K562 (cell line): ENCODE data around the gene RASGRP4. TPM values are rescaled to one million over a fixed set of nuclear protein-coding genes. Genes with fewer than 3 reads are reported as not detected.

Source experiments
- CREB1 ChIP-seq, 2 experiments: sonication (generic) in 1 of 2; formaldehyde crosslinking in 1 of 2; IDR thresholded peaks; 2 replicates each; pipeline versions ENCODE4 v1.6.1 to v1.8.0; 2012 to 2022; ENCODE audit warnings: inconsistent platforms in 1 of 2, mild to moderate bottlenecking in 1 of 2, missing genetic modification reagents in 1 of 2, moderate library complexity in 1 of 2
- E2F8 ChIP-seq: fragments of 450-650 bp; IDR thresholded peaks from 2 replicates; pipeline ENCODE4 v1.7.1; 2018; ENCODE audit warnings: mild to moderate bottlenecking, low read depth; ENCODE audit not compliant: partially characterized antibody
- EP400 ChIP-seq: fragments of 450-650 bp; IDR thresholded peaks from 2 replicates; pipeline ENCODE4 v1.6.1; 2017; ENCODE audit warnings: antibody characterized with exemption, mild to moderate bottlenecking, moderate library complexity
- GTF2A2 ChIP-seq: IDR thresholded peaks from 2 replicates; pipeline ENCODE4 v1.6.1; 2016; ENCODE audit warnings: mild to moderate bottlenecking, missing genetic modification characterization, missing compliant biosample characterization
- JUND ChIP-seq, 2 experiments: IDR thresholded peaks; 2 replicates in 1 of 2; 3 replicates in 1 of 2; pipeline ENCODE4 v1.6.1; 2011; ENCODE audit warnings: borderline replicate concordance in 2 of 2, low read depth in 2 of 2, low read length in 2 of 2, improper control_type of control experiment in 1 of 2, missing biosample characterization in 1 of 2, missing genetic modification characterization in 1 of 2, missing genetic modification reagents in 1 of 2
- NCOA6 ChIP-seq: fragments of 450-650 bp; IDR thresholded peaks from 2 replicates; pipeline ENCODE4 v1.6.1; 2017; ENCODE audit warnings: mild to moderate bottlenecking
- NFE2 ChIP-seq: IDR thresholded peaks from 2 replicates; pipeline ENCODE4 v1.6.1; 2014; ENCODE audit warnings: antibody characterized with exemption, low read depth
- PHF8 ChIP-seq: fragments of 200-600 bp; sonication (generic); IDR thresholded peaks from 2 replicates; pipeline ENCODE4 v1.6.1; 2012; ENCODE audit warnings: mixed run types, mild to moderate bottlenecking, inconsistent platforms, low read length, moderate library complexity, borderline replicate concordance
- TEAD4 ChIP-seq, 2 experiments: sonication (generic) in 1 of 2; formaldehyde crosslinking in 1 of 2; IDR thresholded peaks; 2 replicates each; pipeline versions ENCODE4 v1.6.1 to v1.8.0; 2012 to 2022; ENCODE audit warnings: borderline replicate concordance in 1 of 2, inconsistent platforms in 1 of 2, low read length in 1 of 2, mild to moderate bottlenecking in 1 of 2, missing genetic modification reagents in 1 of 2
- THAP12 ChIP-seq: fragments of 250-450 bp; sonication (Bioruptor Pico); IDR thresholded peaks from 2 replicates; pipeline ENCODE4 v1.9.0; 2021; ENCODE audit warnings: mild to moderate bottlenecking, inconsistent platforms
- YY1 ChIP-seq, 3 experiments: IDR thresholded peaks; 2 replicates each; pipeline ENCODE4 v1.6.1; 2011; ENCODE audit warnings: low read length in 2 of 3, mild to moderate bottlenecking in 2 of 3, moderate library complexity in 2 of 3, borderline replicate concordance in 1 of 3, control low read depth in 1 of 3, low read depth in 1 of 3; ENCODE audit not compliant: insufficient read depth in 3 of 3, insufficient replicate concordance in 2 of 3, control insufficient read depth in 1 of 3, insufficient read length in 1 of 3; ENCODE audit errors: extremely low read depth in 1 of 3
- ZEB2 ChIP-seq: fragments of 450-650 bp; IDR thresholded peaks from 2 replicates; pipeline ENCODE4 v1.6.1; 2016
- polyA plus RNA-seq, 8 experiments: library from polyadenylated mRNA; depleted of rRNA in 4 of 8; stranded (reverse) in 5 of 8; unstranded in 3 of 8; fragments of >200 nt; fragmentation: Nextera tagmentation in 2 of 8; fragmentation: Illumina TruSeq in 1 of 8; extraction: Ambion mirVana in 2 of 8; extraction: Trizol in 1 of 8; gene quantifications; 2 replicates each; pipeline versions ENCODE4 v1.2.1 to v1.2.3, GENCODE V29; 2011 to 2014; ENCODE audit warnings: inconsistent platforms in 1 of 8, missing spikeins in 1 of 8
- total RNA-seq, 7 experiments: library from RNA; depleted of rRNA in 6 of 7; stranded (reverse); fragments of >200 nt in 6 of 7; fragmentation: Illumina TruSeq in 2 of 7; extraction: Trizol in 2 of 7; gene quantifications; 2 replicates each; pipeline versions ENCODE4 v1.2.1 to v1.2.3, GENCODE V29; 2011 to 2021; ENCODE audit warnings: low replicate concordance in 1 of 7
- TF ChIP-seq, protein P1 (sequence below): sonication (generic); formaldehyde crosslinking; IDR thresholded peaks from 2 replicates; pipeline ENCODE4 v1.8.0; 2022; ENCODE audit warnings: missing genetic modification reagents, mild to moderate bottlenecking, moderate library complexity, borderline replicate concordance
- TF ChIP-seq, protein P2 (sequence below): fragments of 250-450 bp; sonication (Bioruptor Pico); IDR thresholded peaks from 2 replicates; pipeline ENCODE4 v1.4.0; 2020

Gene RASGRP4
- total and polyA plus RNA-seq, 9 of the 15 experiments (the other 6 are each of a cell fraction or from before 2014, with no cell fraction given) = 0.39 to 4.6 (median 3.8) TPM

- TF ChIP-seq, protein P1, sequence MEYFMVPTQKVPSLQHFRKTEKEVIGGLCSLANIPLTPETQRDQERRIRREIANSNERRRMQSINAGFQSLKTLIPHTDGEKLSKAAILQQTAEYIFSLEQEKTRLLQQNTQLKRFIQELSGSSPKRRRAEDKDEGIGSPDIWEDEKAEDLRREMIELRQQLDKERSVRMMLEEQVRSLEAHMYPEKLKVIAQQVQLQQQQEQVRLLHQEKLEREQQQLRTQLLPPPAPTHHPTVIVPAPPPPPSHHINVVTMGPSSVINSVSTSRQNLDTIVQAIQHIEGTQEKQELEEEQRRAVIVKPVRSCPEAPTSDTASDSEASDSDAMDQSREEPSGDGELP (CRISPR knock-in tag) = no peak
- TF ChIP-seq NCOA6 = no peak; the same call in 1 of the 2 replicates
- TF ChIP-seq PHF8 = peak; percentile 26; the same call in 1 of the 2 replicates
- TF ChIP-seq ZEB2 = peak; percentile 63; the same call in 1 of the 2 replicates
- TF ChIP-seq E2F8 = no peak
- peak; percentile 63 for TF ChIP-seq EP400
- TF ChIP-seq YY1 (IDR thresholded peaks at IDR 0.05; ENCODE audit: borderline replicate concordance in 1 of 3, control insufficient read depth in 1 of 3, extremely low read depth in 1 of 3, insufficient read depth in 3 of 3, insufficient read length in 1 of 3, insufficient replicate concordance in 2 of 3, low read depth in 1 of 3, low read length in 2 of 3) = peak in 1 of 3 experiments; percentile 33
- TF ChIP-seq, protein P2, sequence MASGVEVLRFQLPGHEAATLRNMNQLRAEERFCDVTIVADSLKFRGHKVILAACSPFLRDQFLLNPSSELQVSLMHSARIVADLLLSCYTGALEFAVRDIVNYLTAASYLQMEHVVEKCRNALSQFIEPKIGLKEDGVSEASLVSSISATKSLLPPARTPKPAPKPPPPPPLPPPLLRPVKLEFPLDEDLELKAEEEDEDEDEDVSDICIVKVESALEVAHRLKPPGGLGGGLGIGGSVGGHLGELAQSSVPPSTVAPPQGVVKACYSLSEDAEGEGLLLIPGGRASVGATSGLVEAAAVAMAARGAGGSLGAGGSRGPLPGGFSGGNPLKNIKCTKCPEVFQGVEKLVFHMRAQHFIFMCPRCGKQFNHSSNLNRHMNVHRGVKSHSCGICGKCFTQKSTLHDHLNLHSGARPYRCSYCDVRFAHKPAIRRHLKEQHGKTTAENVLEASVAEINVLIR (CRISPR knock-in tag) = 0 out of 2 replicates have a peak, but pooled peaks have one; percentile 25
- TF ChIP-seq JUND (IDR thresholded peaks at IDR 0.05; ENCODE audit: borderline replicate concordance, low read depth, low read length) = peak; percentile 63
- peak; percentile 55; the same call in 1 of the 3 replicates for TF ChIP-seq JUND (tag; IDR thresholded peaks at IDR 0.05; ENCODE audit: borderline replicate concordance, low read depth, low read length)
- TF ChIP-seq TEAD4 (IDR thresholded peaks at IDR 0.05; ENCODE audit: low read length) = 0 out of 2 replicates have a peak, but pooled peaks have one; percentile 6
- no peak for TF ChIP-seq TEAD4 (CRISPR knock-in tag; IDR thresholded peaks at IDR 0.05; ENCODE audit: borderline replicate concordance)
- TF ChIP-seq NFE2 = 0 out of 2 replicates have a peak, but pooled peaks have one; percentile 8
- TF ChIP-seq CREB1 (IDR thresholded peaks at IDR 0.05) = peak; percentile 19; the same call in 1 of the 2 replicates
- TF ChIP-seq CREB1 (CRISPR knock-in tag; IDR thresholded peaks at IDR 0.05) = peak; percentile 87
- TF ChIP-seq THAP12 (CRISPR knock-in tag) = no peak
- no peak for TF ChIP-seq GTF2A2
Observed at GRCh38 chr19:38417544-38418506, 8.2 kb downstream of the RASGRP4 start (continued).
